ENCODE data around the gene ARAP3.

DNA sequence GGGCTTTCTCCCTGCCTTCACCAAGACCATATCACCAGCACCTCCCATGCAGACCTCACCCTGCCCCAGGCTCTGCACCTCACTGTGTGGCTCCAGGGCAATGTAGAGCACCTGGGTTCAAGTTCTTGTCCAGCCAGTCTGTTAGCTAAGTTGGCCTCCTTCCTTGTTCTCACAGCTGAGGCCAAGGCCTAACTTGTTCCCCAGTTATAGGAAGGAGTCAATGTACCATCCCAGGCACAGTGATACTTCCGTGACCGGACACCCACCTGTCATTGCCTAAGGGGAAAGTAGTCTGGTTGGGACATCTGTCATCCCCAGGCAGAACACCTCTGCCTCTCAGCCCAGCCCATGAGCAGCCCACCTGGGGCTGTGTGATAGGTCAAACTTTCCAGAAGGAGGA lies 14.4 kb upstream of the ARAP3 start:
- TF ChIP-seq, protein P1, sequence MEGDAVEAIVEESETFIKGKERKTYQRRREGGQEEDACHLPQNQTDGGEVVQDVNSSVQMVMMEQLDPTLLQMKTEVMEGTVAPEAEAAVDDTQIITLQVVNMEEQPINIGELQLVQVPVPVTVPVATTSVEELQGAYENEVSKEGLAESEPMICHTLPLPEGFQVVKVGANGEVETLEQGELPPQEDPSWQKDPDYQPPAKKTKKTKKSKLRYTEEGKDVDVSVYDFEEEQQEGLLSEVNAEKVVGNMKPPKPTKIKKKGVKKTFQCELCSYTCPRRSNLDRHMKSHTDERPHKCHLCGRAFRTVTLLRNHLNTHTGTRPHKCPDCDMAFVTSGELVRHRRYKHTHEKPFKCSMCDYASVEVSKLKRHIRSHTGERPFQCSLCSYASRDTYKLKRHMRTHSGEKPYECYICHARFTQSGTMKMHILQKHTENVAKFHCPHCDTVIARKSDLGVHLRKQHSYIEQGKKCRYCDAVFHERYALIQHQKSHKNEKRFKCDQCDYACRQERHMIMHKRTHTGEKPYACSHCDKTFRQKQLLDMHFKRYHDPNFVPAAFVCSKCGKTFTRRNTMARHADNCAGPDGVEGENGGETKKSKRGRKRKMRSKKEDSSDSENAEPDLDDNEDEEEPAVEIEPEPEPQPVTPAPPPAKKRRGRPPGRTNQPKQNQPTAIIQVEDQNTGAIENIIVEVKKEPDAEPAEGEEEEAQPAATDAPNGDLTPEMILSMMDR (IDR thresholded peaks at IDR 0.05): no peak
- TF ChIP-seq POLR2A (IDR thresholded peaks at IDR 0.05): no peak
